ENCODE data around the gene GAREM1.

GAREM1 gene

GRCh38 chr18:32290810-32291209 lies 179.9 kb downstream of the GAREM1 start:
- no peak for DNase-seq (ENCODE audit: low spot score)

DNA sequence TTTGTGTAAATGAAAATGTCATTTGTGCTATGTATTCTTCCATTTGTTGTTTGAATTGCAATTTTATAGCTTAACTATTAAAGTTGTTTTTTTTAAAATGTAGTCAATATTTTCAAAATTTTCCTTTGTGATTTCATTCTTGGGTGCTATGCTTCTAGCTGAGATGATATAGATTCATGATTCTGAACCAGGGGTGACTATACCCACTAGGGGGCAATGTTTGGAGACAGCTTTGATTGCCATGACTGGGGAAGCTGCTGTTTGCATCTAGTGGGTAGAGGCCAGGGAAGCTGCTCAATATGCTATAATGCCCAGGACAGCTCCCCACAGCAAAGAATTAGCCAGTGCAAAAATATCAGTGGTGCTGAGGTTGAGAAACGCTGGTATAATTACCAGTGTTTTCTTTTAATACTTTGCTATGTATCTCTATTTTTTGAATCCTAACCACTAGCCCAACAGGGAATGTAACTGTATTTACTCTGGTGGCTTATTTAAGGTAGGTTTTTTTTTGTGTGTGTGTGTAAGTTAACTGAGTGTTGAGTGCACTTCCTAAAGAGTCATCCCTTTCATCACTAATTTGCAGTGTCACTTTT lies 181.1 kb downstream of the GAREM1 start:
- DNase-seq (ENCODE audit: low spot score) = peak; percentile 51

DNA sequence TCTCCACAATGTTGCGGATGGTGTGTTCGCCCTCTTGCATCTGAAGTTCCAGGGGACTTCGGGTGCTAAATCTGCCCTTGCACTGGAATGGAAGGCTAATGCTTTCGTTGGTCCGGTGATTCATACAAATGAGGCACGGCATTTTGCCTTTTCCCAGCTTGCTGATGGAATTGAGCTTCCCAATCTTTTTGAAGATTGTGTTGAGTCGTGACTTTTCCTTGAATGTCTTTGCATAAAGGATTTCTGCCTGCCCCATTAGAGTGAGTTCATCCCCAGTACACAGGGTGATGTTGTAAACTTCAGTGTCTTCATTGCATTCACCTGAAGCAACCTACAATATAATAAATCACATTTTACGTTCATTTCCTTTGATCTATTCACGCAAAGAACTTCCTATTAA lies 182.8 kb downstream of the GAREM1 start:
- DNase-seq (ENCODE audit: low spot score) = no peak

GRCh38 chr18:32287249-32287648 lies 183.4 kb downstream of the GAREM1 start:
- no peak for DNase-seq (ENCODE audit: low spot score)

- no peak for DNase-seq (ENCODE audit: low spot score)
These were observed 183.9 kb downstream of the GAREM1 start for GRCh38 chr18:32286749-32287148.

DNA sequence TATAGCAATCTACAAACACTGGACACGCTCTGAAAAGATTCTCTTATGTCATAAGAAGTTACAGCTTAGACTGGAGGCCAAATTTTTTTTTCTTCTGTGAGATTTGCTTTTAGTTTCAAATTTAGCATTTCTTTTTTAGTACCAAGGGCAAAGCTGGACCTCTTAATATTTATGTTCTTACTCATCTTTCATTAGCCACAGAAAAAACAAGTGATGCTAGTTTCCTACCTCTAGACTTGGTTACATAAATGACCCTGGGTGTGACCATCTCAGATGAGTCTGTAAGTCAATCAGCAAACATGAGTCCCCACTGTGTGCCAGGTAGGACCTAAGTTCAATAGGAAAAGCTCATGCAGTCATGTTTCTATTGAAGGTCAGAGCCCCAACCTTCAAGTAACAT lies 186.4 kb downstream of the GAREM1 start:
- DNase-seq (ENCODE audit: low spot score) = no peak

- no peak for DNase-seq (ENCODE audit: low spot score)
These were observed 189.8 kb downstream of the GAREM1 start for GRCh38 chr18:32280911-32281310.

GRCh38 chr18:32280188-32280783 lies 190.4 kb downstream of the GAREM1 start:
- no peak for DNase-seq (ENCODE audit: low spot score)

- no peak for DNase-seq (ENCODE audit: low spot score)
These were observed 192.4 kb downstream of the GAREM1 start for GRCh38 chr18:32278177-32278799.

DNA sequence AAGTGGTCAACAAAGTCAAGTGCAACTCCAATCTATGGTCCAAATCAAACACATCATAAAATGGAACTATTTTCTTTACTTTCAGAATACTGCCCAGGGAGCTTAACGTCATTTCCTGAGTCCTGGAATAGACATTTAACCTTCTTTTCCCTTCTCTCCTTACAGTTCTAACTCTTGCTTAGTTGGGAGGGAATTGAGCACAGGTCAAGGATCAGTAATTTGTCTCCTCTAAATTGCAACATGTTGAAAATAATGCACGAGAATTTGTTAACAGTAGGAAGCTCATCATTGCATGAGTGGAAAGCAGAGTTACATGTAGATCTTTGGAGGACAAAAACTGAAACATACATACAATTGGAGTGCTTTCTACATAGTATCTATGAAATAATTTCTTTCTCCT lies 193.1 kb downstream of the GAREM1 start:
- no peak for DNase-seq (ENCODE audit: low spot score)

- no peak for DNase-seq (ENCODE audit: low spot score)
These were observed 193.8 kb downstream of the GAREM1 start for GRCh38 chr18:32276906-32277305.

DNA sequence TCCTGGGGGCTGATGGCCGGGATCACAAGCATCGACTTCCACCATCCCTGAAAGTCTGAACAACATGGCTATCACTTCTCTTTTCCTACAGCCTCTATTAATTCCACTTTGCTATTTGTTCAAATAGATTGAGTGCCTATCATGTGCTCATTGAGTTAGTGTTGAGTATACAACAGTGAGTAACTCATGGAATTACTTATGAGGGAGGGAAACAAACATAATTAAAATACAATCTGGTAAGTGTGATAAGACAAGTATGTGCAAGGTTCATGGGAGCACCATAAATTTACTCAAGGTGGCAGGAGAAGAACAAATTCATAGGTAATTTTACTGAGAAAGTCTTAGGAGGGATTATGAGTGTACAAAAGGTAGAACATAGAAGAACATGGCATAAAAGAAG lies 194.4 kb downstream of the GAREM1 start:
- no peak for DNase-seq (ENCODE audit: low spot score)

- DNase-seq (ENCODE audit: low spot score) = no peak
These were observed 195.5 kb downstream of the GAREM1 start for GRCh38 chr18:32275221-32275620.

- DNase-seq (ENCODE audit: low spot score) = no peak
These were observed 196.4 kb downstream of the GAREM1 start for GRCh38 chr18:32274307-32274706.

DNA sequence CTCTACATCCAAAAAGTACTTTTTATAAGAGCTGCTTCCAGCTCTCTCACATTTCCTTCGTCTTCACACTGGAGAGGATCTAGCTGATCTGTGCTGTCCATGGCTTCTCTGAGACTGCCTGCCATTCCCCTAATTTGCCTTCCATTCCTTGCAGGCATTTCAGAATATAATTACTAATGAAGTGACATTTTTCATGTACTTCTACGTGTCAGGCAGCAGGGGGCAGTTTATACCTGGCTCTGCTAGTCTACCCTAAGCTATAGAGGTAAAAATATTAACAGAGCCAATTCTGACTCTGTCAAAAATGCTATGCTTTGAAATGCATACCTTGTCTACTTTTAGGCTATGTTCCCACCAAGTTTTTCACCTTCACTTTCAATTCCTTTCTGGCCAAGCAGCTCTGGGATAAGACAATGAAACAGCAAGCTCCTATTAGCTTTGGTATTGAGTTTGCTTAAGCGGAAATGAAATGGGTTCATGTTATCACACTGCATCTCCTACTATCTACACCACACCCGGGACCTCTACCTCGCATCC lies 198.9 kb downstream of the GAREM1 start:
- DNase-seq (ENCODE audit: low spot score) = peak; percentile 48

GRCh38 chr18:32270341-32270740 lies 200.3 kb downstream of the GAREM1 start:
- no peak for DNase-seq (ENCODE audit: low spot score)

GRCh38 chr18:32267463-32267862 lies 203.2 kb downstream of the GAREM1 start:
- no peak for DNase-seq (ENCODE audit: low spot score)

DNA sequence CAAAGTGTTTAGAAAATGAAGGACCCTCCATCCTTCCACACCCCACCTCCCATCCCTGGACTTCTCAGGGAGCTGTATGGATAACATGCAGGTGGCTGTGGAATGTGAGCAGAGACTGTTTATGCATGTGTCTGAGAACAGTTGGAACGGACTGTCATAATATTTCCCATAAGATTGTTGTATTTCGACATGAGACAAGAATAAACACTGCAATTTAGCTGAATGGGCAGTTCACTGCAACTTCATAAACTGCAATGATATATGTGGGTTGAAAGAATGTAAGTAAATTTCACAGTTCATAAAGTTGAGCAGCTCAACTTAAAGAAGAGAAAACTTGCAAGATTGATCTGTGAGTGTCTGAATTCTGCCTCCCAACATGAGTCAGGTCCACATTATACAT lies 206.3 kb downstream of the GAREM1 start:
- no peak for DNase-seq (ENCODE audit: low spot score)

GRCh38 chr18:32262092-32262491 lies 208.6 kb downstream of the GAREM1 start:
- DNase-seq (ENCODE audit: low spot score) = no peak

DNA sequence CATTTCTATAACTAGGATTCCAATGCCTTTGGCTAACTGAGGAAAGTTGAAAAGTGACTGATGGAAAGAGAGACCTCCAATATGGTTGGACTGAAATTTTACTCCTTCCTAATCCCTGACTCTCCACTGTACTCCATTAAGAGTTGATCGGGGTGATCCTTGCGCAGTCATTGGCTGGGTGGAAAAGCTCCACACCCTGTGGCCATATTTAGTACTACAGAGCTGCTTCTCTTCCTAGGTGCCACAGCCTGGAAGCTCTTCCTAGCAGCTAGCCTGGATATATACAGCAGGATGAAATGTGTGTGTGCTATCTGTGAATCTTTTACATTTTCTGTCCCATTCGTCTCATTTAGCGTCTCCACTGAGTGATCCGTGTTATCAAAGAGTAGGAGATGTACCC lies 209.7 kb downstream of the GAREM1 start:
- DNase-seq (ENCODE audit: low spot score) = no peak

- DNase-seq (ENCODE audit: low spot score) = no peak
These were observed 211.1 kb downstream of the GAREM1 start for GRCh38 chr18:32259553-32259952.

DNA sequence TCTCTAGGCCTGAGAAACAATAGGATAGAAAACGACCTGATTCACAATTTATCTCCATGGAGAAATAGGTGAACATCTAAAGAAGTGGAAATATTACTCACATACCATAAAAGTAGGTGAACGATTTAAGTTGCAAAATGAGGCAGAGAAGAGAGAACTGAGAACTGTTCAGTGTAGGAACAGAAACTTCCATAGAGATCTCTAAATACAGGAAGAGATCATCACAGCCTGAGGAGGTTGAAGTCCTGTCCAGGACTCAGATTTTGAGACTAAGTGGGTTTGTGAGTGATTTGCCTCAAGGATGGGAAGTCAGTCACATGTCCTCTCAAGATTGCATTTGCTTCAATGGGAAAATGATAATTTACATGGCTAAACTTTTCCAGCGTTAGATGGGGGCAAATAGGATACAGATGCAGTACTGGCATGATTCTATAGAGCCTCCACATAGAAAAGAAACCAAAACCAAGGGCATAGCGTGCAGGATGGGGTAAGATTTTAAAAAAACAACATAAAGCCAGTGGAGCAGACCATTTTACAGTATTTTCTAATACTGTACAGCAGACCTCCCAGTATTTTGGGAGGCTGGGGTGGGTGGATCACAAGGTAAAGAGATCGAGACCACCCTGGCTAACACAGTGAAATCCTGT lies 212.0 kb downstream of the GAREM1 start:
- DNase-seq (ENCODE audit: low spot score) = no peak

- no peak for DNase-seq (ENCODE audit: low spot score)
These were observed 212.5 kb downstream of the GAREM1 start for GRCh38 chr18:32258148-32258547.
